ENCODE results near the gene HGFAC. TPM values are rescaled to one million over a fixed set of nuclear protein-coding genes. Genes with fewer than 3 reads are reported as not detected.

Gene HGFAC
- total RNA-seq, 1 donor from 2014 or later = not detected

GRCh38 chr4:3426465-3427133 lies 15.2 kb upstream of the HGFAC start:
- no peak for ATAC-seq

GRCh38 chr4:3427134-3427476 lies 14.7 kb upstream of the HGFAC start:
- ATAC-seq = no peak

- ATAC-seq = no peak
Measured at GRCh38 chr4:3427706-3428446, 13.9 kb upstream of the HGFAC start.

GRCh38 chr4:3429651-3430050 lies 12.1 kb upstream of the HGFAC start:
- ATAC-seq = no peak

- no peak for ATAC-seq
Measured at GRCh38 chr4:3430524-3430923, 11.2 kb upstream of the HGFAC start.

- ATAC-seq = no peak
Measured at GRCh38 chr4:3431446-3431993, 10.2 kb upstream of the HGFAC start.

GRCh38 chr4:3432381-3432790 lies 9.4 kb upstream of the HGFAC start:
- ATAC-seq = no peak

GRCh38 chr4:3433138-3433869 lies 8.5 kb upstream of the HGFAC start:
- no peak for ATAC-seq

- no peak for ATAC-seq
Measured at GRCh38 chr4:3434881-3435685, 6.7 kb upstream of the HGFAC start.

- ATAC-seq = no peak
Measured at GRCh38 chr4:3435686-3435956, 6.1 kb upstream of the HGFAC start.

GRCh38 chr4:3436048-3436797 lies 5.5 kb upstream of the HGFAC start:
- peak; percentile 47 for ATAC-seq

GRCh38 chr4:3436798-3437581 lies 4.8 kb upstream of the HGFAC start:
- ATAC-seq = peak; percentile 92

- ATAC-seq = peak; percentile 60
Measured at GRCh38 chr4:3437582-3437936, 4.2 kb upstream of the HGFAC start.

- ATAC-seq = no peak
Measured at GRCh38 chr4:3437998-3438846, 3.5 kb upstream of the HGFAC start.

GRCh38 chr4:3438847-3439180 lies 3.0 kb upstream of the HGFAC start:
- no peak for ATAC-seq

GRCh38 chr4:3439391-3439790 lies 2.4 kb upstream of the HGFAC start:
- no peak for ATAC-seq

GRCh38 chr4:3440011-3440410 lies 1.8 kb upstream of the HGFAC start:
- no peak for ATAC-seq

GRCh38 chr4:3440979-3441500 lies 728 bp upstream of the HGFAC start:
- no peak for ATAC-seq

- ATAC-seq = no peak
Measured at GRCh38 chr4:3442460-3442958, 741 bp downstream of the HGFAC start.
